ENCODE results near the gene PKMYT1. TPM values are rescaled to one million over a fixed set of nuclear protein-coding genes. Genes with fewer than 3 reads are reported as not detected.
"Not testable (repeated sequence)": the region's sequence is repeated elsewhere in the genome, so short reads cannot be mapped to it uniquely, and the experiment has no call there.

Gene PKMYT1
- polyA plus RNA-seq, 3 donors = 0.90 to 2.2 (median 1.5) TPM

DNA sequence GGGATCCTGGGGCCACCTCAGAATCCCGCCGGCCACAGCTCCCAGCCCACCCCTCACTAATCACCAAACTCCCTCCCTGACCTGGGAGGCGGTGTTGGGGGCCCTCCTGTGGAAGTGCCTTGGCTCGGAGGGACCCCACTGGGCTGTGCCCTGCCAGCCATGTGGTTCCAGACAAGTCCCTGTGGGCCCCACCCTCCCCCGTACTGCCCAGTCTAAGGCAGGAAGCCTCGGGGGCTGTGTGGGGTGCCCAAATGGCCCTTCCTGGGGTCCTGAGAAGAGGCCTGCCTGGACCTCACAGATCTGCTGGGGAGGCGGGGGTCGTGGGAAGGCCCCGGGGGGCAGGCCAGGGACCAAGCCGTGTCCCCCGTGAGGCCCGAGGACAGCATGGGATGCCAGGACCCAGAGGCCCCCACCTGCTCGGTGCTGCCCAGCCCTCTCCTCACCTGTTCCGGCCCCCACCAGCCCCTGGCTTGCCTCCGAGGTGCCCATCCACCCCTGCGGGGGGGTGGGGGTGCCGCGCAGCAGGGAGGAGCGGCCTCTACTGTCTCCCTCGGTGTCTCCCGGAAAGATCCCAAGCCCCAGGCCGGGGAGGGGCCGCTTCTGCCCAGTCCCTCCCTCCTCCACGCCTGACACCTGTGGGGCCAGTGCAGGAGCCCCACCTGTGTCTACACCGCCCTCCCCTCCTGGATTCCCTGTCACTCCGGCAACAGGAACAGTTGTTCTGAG is 25.4 kb downstream of the PKMYT1 start:
- 52 to 66% (median 59%) methylated on average over 25 to 26 of the region's 26 CpGs for WGBS, 3 donors
- no peak overlapping the region for H3K27ac ChIP-seq (ENCODE audit: low read depth, low read length)

DNA sequence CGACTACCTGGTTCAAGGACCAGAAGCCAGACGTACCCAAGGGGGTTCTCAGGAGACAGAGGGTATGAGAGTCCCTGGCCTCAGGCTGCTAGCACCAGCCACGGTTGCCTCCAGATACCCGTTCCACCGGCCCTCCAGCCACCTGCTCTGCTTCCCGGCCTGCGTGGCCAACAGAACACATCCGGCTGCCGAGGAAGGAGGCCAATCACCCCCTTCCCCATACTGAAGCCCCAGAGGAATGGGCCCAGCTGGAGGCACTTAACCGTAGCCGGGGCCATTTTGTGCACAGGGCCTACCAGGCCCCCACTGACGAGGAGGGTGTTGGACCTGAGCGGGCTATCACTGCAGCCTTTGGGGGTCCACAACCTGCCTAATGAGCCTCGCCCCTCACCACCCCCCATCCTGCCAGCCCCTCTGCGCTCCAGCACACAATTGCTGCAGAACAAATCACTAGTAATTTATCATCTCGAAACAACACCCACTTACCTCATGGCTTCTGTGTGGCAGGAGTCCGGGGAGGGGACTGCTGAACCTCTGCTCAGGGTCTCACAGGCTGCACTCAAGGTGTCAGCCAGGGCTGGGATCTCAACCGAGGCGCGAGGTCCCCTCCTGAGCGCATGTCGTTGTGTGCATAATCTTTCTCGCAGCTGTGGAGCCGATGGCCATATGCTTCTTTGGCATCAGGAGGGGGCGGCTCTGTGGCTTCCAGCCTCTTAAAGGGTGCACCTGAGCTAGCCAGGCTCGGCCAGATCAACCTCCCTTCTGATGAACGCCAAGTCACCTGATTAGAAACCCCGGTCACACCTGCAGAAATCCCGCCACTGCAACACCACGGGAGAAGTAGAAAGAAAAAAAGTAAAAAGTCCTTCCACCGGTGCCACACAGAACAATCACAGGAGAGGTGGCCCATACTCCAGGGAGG is 26.3 kb downstream of the PKMYT1 start:
- H3K27ac ChIP-seq (ENCODE audit: low read depth, low read length) = no peak overlapping the region
- 39 to 65% (median 64%) methylated on average over 31 of the region's 31 CpGs for WGBS, 3 donors

DNA sequence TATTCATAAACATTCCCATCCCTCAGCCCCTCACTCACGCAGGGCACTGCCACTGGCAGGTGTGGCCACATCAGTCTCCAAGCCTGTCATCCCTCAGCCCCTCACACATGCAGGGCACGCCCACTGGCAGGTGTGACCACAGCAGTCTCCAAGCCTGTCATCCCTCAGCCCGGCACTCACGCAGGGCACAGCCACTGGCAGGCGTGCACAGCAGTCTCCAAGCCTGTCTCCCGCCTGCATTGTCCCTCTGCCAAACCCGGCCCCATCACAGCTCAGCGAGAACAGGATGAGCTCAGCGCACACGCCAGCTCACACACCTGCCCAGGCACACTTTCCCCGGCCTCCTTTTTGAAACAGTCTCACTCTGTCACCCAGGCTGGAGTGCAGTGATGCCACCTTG is 27.6 kb downstream of the PKMYT1 start:
- 65 to 70% (median 68%) methylated on average over 10 to 11 of the region's 11 CpGs for WGBS, 3 donors
- no peak overlapping the region for H3K27ac ChIP-seq (ENCODE audit: low read depth, low read length)

DNA sequence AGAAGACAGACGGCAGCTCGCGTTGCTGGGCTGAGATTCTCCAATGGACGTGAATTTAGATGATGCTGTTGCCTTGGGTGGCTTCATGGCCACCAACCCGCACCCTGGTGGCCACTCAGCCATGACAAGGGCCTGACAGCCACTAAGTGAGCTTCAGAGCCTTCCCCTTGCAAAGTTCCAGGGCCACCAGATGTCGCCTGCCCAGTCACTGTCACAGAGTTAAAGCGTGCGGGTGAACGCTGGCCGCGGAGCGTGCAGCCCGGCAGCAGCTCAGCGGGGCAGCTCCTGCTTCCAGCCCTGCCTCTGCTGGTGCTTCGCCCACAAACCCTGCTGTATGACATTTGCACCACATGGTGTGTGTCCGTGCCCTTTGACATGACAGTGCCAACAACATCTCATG is 29.5 kb downstream of the PKMYT1 start:
- no peak overlapping the region for H3K27ac ChIP-seq (ENCODE audit: low read depth, low read length)
- 86 to 92% (median 90%) methylated on average over 16 of the region's 16 CpGs for WGBS, 3 donors

DNA sequence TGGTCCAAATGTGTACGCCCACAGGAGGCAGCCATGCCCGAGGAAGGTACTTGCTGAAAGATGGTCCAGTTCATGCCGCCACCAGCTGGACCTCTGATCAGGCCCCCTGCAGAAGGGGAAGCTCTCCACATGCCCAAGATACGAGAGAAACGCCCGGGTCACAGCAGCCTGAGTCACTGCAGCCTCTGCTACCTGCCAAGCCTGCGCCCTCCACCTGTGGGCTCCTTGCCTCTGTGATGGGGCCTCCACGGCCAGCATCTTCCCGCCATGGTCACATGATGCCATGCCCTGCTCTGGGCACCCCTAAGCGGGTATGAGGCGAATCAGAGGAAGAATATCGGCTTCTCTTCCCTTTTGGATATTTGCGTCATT is 29.9 kb downstream of the PKMYT1 start:
- 92 to 95% (median 94%) methylated on average over 13 of the region's 13 CpGs for WGBS, 3 donors
- H3K27ac ChIP-seq (ENCODE audit: low read depth, low read length) = no peak overlapping the region

DNA sequence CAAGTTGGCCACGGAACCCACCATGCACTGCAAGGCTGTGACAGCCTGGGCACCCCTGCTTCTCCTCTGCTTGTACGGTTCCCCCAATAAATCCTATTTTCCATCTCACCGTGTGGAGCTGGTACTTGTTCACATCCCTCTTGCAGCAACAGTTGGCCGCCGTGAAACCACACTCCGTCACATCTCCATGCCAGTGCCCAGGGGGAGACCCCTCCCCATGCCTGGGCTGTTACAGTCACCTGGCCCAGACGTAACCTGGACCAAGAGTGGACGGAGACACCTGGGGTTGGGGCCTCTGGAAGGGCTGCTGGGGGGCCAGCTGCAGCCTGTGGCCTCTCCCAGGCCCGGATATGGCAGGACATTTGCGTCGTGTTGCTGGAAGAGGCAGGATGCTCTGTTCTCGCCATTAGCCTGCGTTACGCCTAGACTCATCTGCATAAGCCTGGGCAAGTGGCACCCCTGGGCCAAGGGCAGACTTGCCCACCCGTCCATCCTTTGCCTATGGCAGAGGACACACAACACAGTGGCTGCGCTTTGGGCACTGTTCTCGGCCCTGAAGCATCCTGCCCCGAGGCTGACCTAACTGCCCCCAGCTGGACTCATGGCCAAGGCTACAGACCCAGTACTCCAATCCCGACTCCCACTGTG is 30.4 kb downstream of the PKMYT1 start:
- no peak overlapping the region for H3K27ac ChIP-seq (ENCODE audit: low read depth, low read length)
- WGBS, 3 donors = 86 to 88% (median 87%) methylated on average over 18 to 19 of the region's 19 CpGs

DNA sequence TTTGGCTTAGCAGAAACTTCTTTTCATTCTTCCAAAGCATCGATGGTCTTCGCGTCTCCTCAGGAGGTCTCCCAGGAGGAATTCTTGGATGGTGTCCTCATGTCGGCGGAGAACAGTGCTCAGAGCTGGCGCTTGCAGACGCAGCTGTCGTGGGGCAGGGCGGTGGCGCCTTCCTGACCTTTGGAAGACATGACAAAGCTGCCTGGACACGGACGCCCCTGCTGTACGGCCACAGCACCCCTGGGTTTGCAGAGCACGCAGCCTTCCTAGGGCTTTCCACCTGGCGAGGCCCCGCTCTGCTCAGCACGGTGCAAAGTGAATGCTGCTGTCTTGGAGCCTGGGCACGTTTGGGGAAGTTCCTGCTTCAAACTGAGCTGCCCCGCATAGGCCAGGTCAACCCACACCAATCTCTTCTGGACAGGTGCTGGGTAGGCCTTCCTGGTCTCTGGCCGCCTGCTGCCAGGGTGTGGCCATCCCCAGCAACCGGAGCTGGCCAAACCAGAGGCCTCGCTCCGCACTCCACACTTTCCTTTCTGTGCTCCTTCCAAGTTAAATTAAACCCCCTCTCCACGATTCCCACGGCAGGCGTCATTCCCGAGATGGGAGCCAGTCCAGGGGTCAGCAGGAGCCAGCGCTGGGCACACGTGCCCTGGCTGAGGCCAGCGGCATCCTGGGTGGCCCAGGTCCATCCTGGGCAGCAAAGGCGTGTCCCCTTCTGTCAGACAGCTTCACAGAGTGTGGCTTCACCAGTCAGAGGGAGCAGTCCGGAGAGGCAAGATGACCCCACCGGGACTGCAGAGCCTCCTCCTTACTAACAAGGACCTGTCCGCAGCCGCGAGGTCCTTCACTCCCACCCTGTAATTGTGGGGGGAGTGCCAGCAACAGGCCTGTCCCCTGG is 31.2 kb downstream of the PKMYT1 start:
- 81 to 86% (median 85%) methylated on average over 33 to 36 of the region's 36 CpGs for WGBS, 3 donors
- no peak overlapping the region for H3K27ac ChIP-seq (ENCODE audit: low read depth, low read length)

DNA sequence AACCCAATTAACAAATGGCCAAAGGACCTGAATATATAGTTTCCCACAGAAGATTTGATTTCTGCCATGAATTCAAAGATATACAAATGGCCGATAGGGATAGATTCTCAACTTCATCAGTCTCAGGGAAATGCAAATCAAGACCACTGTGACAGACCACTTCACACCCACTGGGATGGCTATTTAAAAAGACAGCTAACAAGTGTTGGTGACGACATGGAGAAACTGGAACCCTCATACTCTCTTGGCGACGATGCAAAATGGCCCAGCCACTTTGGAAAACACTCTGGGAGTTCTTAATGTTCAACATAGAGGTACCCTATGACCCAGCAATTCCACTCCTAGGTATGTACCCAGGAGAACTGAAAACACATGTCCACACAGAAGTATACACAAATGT is 33.6 kb downstream of the PKMYT1 start:
- WGBS, 3 donors = 94 to 98% (median 97%) methylated on average over 4 of the region's 4 CpGs
- H3K27ac ChIP-seq (ENCODE audit: low read depth, low read length) = no peak overlapping the region

DNA sequence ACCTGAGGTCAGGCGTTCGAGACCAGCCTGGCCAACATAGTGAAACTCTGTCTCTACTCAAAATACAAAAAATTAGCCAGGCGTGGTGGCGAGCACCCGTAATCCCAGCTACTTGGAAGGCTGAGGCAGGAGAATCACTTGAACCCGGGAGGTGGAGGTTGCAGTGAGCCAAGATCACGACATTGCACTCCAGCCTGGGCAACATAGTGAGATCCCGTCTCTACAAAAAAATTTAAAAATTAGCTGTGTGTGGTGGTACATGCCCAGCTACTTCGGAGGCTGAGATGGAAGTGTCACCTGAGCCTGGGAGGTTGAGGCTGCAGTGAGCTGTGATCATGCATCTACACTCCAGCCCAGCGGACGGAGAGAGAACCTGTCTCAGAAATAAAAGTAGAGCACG is 36.5 kb downstream of the PKMYT1 start:
- WGBS, 3 donors = 86 to 90% (median 86%) methylated on average over 12 of the region's 12 CpGs
- H3K27ac ChIP-seq (ENCODE audit: low read depth, low read length) = not testable (repeated sequence)

DNA sequence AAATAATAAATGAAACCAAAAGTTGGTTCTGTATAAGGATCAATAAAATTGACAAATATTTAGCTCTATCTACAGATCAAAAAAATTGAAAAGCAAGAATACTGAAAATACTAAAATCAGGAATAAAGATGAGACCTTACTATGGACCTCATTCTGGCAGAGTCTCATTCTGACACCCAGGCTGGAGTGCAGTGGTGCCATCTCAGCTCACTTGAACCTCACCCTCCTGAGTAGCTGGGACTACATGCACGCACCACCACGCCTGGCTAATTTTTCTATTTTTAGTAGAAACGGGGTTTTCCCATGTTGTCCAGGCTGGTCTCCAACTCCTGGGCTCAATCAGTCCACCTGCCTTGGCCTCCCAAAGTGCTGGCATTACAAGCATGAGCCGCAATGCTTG is 38.2 kb downstream of the PKMYT1 start:
- WGBS, 3 donors = 87 to 92% (median 92%) methylated on average over 4 of the region's 4 CpGs
- H3K27ac ChIP-seq (ENCODE audit: low read depth, low read length) = no peak overlapping the region

DNA sequence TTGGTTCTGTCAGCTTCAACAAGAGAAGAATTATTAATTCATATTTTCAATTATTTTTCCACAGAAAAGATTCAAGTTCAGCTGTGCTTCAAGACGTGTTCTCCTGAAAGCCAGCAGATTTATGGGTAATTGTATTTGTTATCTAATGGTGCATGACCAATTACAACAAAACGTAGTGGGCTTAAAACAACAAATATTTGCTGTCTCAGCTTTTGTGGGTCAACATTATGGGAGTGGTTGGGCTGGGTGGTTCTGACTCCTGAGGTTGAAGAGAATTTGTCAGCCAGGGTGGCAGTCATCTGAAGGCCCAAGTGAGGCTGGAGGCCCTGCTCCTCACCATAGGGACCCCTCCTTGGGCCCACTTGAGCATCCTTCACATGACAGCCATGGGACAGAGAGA is 40.3 kb downstream of the PKMYT1 start:
- 75 to 86% (median 80%) methylated on average over 2 of the region's 2 CpGs for WGBS, 3 donors
- no peak overlapping the region for H3K27ac ChIP-seq (ENCODE audit: low read depth, low read length)

DNA sequence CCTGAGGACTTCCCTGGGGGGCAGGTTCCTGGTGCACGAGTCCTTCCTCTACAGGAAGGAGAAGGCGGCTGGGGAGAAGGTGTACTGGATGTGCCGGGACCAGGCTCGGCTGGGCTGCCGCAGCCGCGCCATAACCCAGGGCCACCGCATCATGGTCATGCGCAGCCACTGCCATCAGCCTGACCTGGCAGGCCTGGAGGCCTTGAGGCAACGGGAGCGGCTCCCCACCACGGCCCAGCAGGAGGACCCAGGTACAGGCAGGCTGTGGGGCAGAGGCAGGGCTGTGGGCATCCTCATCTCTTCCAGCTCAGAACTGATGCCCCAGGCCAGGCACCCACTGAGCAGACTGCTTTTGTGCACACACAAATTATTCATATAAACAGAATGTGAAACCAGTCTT is 42.0 kb downstream of the PKMYT1 start:
- 94 to 99% (median 96%) methylated on average over 11 to 12 of the region's 12 CpGs for WGBS, 3 donors
- no peak overlapping the region for H3K27ac ChIP-seq (ENCODE audit: low read depth, low read length)

DNA sequence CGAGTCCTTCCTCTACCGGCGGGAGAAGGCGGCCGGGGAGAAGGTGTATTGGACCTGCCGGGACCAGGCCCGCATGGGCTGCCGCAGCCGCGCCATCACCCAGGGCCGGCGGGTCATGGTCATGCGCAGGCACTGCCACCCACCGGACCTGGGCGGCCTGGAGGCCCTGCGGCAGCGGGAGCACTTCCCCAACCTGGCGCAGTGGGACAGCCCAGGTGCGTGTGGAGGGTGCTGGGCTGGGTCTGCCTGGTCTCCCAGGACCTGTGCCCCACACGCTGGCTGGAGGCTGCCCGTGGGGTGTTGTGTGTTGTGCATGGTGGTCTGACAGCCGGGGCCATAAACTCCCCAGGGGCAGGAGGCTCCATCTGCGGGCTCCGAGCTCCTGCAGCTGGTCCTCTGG is 43.1 kb downstream of the PKMYT1 start:
- no peak overlapping the region for H3K27ac ChIP-seq (ENCODE audit: low read depth, low read length)
- 83 to 98% (median 85%) methylated on average over 18 to 24 of the region's 24 CpGs for WGBS, 3 donors

DNA sequence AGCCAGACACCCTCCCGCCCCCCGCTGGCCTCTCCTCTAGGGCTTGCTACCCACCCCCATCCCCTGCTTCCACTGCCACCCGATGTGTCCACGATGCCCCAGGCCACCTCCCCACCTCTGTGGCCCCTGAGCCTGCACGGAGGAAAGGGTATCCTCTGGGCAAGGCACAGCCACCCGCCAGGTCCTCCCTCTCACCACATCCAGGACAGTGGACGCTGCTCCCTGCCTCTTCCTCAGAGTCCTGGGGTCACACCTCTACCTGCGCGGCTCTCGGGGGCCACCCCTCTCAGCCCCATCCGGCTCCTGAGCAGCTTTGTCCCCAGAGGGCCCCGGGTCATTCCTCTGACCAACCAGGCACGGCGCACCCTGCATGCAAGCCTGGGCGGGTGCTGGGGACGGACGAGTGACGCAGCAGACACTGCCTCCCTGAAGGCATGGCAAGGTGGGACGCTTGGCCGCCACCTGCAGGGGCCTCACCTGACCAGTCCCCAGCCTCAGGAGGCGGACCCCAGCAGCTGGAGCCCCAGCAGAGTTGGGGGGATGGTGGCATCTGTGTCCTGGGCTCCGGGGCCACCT is 43.7 kb downstream of the PKMYT1 start:
- 90 to 97% (median 94%) methylated on average over 20 to 22 of the region's 22 CpGs for WGBS, 3 donors
- H3K27ac ChIP-seq (ENCODE audit: low read depth, low read length) = no peak overlapping the region

DNA sequence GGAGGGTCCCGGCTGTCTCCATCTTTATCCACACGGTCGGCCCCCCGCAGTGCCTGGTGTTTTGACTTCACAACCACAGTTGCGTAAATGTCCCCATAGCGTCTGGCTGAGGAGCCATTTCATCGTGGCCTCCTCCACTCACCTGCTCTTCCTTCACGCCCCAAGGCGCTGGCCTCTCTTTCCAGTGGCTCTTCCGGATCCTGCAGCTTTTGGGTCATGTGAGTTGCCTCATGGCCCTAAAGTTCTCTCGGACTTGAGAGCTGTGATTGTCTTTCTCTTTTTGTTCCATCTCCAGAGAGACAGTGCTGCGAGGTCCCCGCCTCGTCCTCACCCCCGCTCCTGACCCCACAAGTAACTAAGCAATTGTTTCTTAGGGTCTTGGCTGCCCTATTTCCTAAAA is 45.8 kb downstream of the PKMYT1 start:
- H3K27ac ChIP-seq (ENCODE audit: low read depth, low read length) = no peak overlapping the region
- WGBS, 3 donors = 85 to 91% (median 87%) methylated on average over 15 of the region's 15 CpGs

DNA sequence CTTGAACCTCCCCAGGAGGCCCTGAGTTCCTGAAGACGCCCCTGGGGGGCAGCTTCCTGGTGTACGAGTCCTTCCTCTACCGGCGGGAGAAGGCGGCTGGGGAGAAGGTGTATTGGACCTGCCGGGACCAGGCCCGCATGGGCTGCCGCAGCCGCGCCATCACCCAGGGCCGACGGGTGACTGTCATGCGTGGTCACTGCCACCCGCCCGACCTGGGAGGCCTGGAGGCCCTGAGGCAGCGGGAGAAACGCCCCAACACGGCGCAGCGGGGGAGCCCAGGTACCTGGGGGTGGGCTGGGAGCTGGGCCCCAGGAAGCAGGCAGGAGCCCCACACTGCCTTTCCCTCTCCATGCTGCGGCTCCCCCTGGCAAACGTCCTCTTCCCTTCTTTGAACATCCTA is 46.5 kb downstream of the PKMYT1 start:
- 90 to 93% (median 90%) methylated on average over 17 to 22 of the region's 22 CpGs for WGBS, 3 donors
- H3K27ac ChIP-seq (ENCODE audit: low read depth, low read length) = no peak overlapping the region

DNA sequence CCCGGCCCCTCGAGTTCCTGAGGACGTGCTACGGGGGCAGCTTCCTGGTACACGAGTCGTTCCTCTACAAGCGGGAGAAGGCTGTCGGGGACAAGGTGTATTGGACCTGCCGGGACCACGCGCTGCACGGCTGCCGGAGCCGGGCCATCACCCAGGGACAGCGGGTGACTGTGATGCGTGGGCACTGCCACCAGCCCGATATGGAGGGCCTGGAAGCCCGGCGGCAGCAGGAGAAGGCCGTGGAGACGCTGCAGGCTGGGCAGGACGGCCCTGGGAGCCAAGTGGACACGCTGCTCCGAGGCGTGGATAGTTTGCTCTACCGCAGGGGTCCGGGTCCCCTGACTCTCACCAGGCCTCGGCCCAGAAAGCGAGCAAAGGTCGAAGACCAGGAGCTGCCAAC is 47.1 kb downstream of the PKMYT1 start:
- 92 to 93% (median 92%) methylated on average over 30 of the region's 30 CpGs for WGBS, 3 donors
- H3K27ac ChIP-seq (ENCODE audit: low read depth, low read length) = no peak overlapping the region

All from adipose tissue (tissue), 3 donors.